Fibroblast of pulmonary artery (primary cell): ENCODE data around the gene PIGN.

ENCODE experiments used
- DNase-seq: peaks from one replicate; pipeline ENCODE4 v3.0.0-alpha.2; 2010; ENCODE audit warnings: low read depth
- H3K4me3 ChIP-seq: replicated peaks from 2 replicates; pipeline ENCODE4 v1.5.1; 2011; ENCODE audit warnings: low read depth, mild to moderate bottlenecking, control low read depth, low read length, moderate library complexity
- CTCF ChIP-seq: IDR thresholded peaks from 2 replicates; pipeline ENCODE4 v1.5.1; 2011; ENCODE audit warnings: mild to moderate bottlenecking, control low read depth, low read length, inconsistent platforms; ENCODE audit errors: missing control alignments

Gene PIGN

GRCh38 chr18:62009521-62009920 is 177.3 kb downstream of the PIGN start:
- no peak for TF ChIP-seq CTCF
- no peak overlapping the region for H3K4me3 ChIP-seq
- DNase-seq: peak; percentile 16

DNA sequence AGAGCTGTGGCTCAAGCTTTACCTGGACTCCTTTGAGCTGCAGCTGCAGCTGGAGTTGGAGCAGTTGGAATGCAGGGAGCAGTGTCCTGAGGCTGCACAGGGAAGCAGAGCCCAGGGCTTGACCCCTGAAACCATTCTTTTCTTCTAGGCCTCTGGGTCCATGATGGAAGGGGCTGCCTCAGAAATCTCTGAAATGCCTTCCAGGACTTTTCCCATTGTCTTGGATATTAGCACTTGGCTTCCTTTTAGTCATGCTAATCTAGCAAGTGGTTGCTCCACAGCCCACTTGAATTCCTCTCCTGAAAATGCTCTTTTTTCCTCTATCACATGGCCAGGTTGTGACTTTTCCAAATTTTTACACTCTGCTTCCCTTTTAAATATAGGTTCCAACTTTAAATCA is 185.5 kb downstream of the PIGN start:
- no peak overlapping the region for H3K4me3 ChIP-seq
- no peak for DNase-seq
- no peak for TF ChIP-seq CTCF

DNA sequence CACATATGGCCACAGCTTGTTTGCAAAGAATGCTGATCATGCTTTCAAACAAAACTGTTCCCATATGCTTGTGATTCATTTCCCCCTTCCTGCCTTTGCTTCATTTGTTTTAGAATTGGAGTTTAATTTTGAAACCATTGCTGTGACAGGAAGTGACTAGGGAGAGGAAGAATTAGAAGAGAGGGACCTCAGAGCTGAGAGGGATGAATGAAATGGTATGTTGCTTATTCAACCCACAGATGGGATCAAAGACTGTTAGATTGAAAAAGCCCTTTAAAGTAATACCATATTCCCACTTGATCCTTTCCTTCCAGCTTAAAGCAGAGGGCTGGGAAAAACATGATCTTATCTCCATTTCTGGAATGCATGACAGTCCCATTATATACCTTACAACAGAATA is 187.9 kb downstream of the PIGN start:
- no peak overlapping the region for H3K4me3 ChIP-seq
- TF ChIP-seq CTCF: no peak
- DNase-seq: peak; percentile 88

DNA sequence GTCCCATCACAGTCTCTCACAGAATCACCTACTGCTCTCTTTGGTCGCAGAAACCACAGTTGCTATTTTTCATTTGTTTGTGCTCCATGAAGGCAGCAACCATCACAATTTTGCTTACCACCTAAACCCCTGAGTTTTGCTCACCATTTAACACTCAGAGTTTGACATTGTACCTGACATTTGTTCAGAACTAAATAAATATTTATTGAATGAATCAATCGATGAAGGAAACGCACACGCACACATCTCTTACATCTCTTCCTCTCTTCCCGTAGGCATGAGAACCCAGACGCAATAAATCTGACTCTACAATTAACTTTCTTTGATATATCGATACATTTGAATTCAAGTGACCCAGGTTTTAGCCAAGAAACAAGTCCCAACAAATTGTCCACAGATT is 188.5 kb downstream of the PIGN start:
- no peak overlapping the region for H3K4me3 ChIP-seq
- TF ChIP-seq CTCF: no peak
- DNase-seq: no peak

DNA sequence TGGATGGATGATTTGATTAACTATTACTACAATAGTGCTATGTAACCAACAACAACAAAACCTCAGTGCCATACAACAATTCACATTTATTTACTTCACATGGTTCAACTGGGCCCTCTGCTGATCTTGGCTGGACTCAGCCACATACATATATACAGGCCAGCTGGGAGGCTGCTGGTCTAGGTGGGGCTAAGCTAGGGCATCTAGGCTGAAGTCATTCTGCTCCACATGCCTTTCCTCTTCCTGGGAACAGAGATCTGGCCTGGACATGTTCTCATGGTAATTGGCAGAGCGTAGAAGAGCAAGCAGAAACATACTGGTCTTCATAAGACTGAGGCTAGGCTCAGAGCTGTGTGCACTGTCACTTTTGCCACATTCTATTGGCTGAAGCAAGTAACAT is 191.2 kb downstream of the PIGN start:
- no peak overlapping the region for H3K4me3 ChIP-seq
- DNase-seq: no peak
- no peak for TF ChIP-seq CTCF

GRCh38 chr18:61993831-61994230 is 193.0 kb downstream of the PIGN start:
- TF ChIP-seq CTCF: no peak
- DNase-seq: peak; percentile 58
- H3K4me3 ChIP-seq: no peak overlapping the region

DNA sequence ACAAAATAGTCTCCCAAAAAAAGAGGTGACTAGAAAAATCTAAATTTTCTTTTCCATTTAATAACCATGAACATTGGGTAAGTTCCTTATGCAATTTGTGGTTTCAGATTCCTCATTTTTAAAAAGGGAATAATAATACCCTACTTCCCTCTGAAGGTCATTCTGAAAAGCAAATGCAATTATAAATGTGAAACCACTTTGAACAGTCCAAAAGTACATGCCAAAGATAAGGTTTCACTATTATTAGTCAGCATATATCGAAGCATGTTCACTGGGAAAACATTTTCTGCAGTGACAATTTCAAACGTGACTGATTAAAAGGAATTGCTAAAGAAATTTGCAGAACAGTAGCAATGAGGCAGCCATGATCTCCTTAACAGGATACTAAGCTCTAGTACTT is 193.9 kb downstream of the PIGN start:
- no peak for TF ChIP-seq CTCF
- peak; percentile 72 for DNase-seq
- no peak overlapping the region for H3K4me3 ChIP-seq
